ENCODE measurements around the gene GPATCH2.

The GPATCH2 gene

GRCh38 chr1:217482356-217483102 lies 148.4 kb downstream of the GPATCH2 start:
- Histone ChIP-seq H3K9ac (ENCODE audit: low read length) (no peak overlapping the region), H3K27ac (ENCODE audit: low read depth, low read length) (no peak overlapping the region), H3K27me3 (ENCODE audit: control insufficient read depth, insufficient read depth, low read length) (no peaks in the 10 kb centered on the region), H3K4me3 (ENCODE audit: low read depth, low read length) (no peak overlapping the region), H3K36me3 (ENCODE audit: control insufficient read depth, insufficient read depth, low read length) (no peaks in the 10 kb centered on the region), H3K4me1 (ENCODE audit: control insufficient read depth, insufficient read depth, low read length) (no peaks in the 10 kb centered on the region), H3K9me3 (ENCODE audit: control insufficient read depth, insufficient read depth, low read depth, low read length) (no peaks in the 10 kb centered on the region)

- no peak overlapping the region for H3K9ac ChIP-seq (ENCODE audit: low read length)
- H3K4me1 ChIP-seq (ENCODE audit: control insufficient read depth, insufficient read depth, low read length) = no peaks in the 10 kb centered on the region
- no peaks in the 10 kb centered on the region for H3K9me3 ChIP-seq (ENCODE audit: control insufficient read depth, insufficient read depth, low read depth, low read length)
- no peak overlapping the region for H3K27ac ChIP-seq (ENCODE audit: low read depth, low read length)
- no peak overlapping the region for H3K4me3 ChIP-seq (ENCODE audit: low read depth, low read length)
- no peaks in the 10 kb centered on the region for H3K27me3 ChIP-seq (ENCODE audit: control insufficient read depth, insufficient read depth, low read length)
- no peaks in the 10 kb centered on the region for H3K36me3 ChIP-seq (ENCODE audit: control insufficient read depth, insufficient read depth, low read length)
Measured at GRCh38 chr1:217478450-217478849, 152.4 kb downstream of the GPATCH2 start.

DNA sequence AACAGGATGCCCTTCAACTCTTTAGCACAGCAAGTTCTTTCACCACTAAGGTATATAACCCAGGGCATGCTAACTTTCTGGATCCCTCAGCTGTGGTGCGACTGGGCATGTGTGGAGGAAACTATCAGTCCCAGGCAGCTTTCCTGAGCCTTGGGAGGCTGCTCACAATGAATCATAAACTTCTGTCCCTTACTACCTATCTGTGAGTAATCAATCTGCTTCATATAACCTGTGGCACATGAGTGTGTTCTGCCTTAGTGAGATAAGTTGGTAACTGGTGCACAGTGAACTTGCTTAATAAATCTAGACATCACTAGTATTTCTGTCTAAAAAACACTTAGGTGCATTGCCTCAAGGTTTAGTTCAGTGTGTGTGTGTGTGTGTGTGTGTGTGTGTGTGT lies 158.0 kb downstream of the GPATCH2 start:
- Histone ChIP-seq H3K4me1 (ENCODE audit: control insufficient read depth, insufficient read depth, low read length) (no peaks in the 10 kb centered on the region), H3K27ac (ENCODE audit: low read depth, low read length) (no peak overlapping the region), H3K36me3 (ENCODE audit: control insufficient read depth, insufficient read depth, low read length) (no peaks in the 10 kb centered on the region), H3K4me3 (ENCODE audit: low read depth, low read length) (no peak overlapping the region), H3K9ac (ENCODE audit: low read length) (no peak overlapping the region), H3K27me3 (ENCODE audit: control insufficient read depth, insufficient read depth, low read length) (no peaks in the 10 kb centered on the region), H3K9me3 (ENCODE audit: control insufficient read depth, insufficient read depth, low read depth, low read length) (no peaks in the 10 kb centered on the region)

DNA sequence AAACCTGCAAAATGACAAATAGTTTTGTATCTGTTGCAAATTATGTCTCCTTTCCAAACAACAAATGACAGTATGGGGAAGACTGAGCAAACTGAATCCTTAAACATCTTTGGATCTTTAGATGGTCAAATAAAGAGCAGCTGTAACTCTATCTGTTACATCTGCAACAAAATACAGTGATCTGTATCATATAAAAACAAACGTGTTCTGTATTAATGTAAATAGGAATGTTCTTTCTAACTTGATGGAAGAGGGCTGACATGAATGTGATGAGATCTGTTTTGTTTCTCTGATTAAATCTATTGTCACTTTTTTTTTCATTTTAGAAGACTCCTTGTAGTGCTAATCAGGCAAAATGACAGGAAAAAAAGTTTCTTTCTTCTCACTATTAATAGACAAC lies 159.5 kb downstream of the GPATCH2 start:
- no peaks in the 10 kb centered on the region for H3K27me3 ChIP-seq (ENCODE audit: control insufficient read depth, insufficient read depth, low read length)
- no peaks in the 10 kb centered on the region for H3K4me1 ChIP-seq (ENCODE audit: control insufficient read depth, insufficient read depth, low read length)
- no peak overlapping the region for H3K4me3 ChIP-seq (ENCODE audit: low read depth, low read length)
- no peaks in the 10 kb centered on the region for H3K36me3 ChIP-seq (ENCODE audit: control insufficient read depth, insufficient read depth, low read length)
- H3K9ac ChIP-seq (ENCODE audit: low read length) = no peak overlapping the region
- no peak overlapping the region for H3K27ac ChIP-seq (ENCODE audit: low read depth, low read length)
- no peaks in the 10 kb centered on the region for H3K9me3 ChIP-seq (ENCODE audit: control insufficient read depth, insufficient read depth, low read depth, low read length)

DNA sequence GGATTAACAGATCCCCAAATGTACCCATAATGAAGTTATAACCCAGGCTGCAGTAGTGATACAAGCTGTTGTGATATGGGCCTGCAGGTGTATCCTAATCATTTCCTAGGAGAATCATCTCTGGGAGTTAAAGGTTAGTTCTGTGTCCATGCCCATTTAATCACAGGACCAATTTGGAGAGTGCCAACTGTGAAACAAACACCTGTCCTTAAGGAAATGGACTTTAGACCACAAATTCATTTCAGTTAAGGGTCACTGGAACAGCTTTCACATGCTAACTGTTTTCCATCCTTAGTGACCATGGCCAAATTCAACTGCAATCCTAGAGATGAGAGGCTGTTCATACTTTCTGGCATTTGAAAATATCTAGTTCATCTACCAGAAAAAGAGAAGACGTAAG lies 160.9 kb downstream of the GPATCH2 start:
- Histone ChIP-seq H3K9ac (ENCODE audit: low read length) (no peak overlapping the region), H3K9me3 (ENCODE audit: control insufficient read depth, insufficient read depth, low read depth, low read length) (peaks cover 4% of the 10 kb centered on the region; the same call in 1 of the 2 replicates), H3K27me3 (ENCODE audit: control insufficient read depth, insufficient read depth, low read length) (no peaks in the 10 kb centered on the region), H3K27ac (ENCODE audit: low read depth, low read length) (no peak overlapping the region), H3K4me1 (ENCODE audit: control insufficient read depth, insufficient read depth, low read length) (no peaks in the 10 kb centered on the region), H3K4me3 (ENCODE audit: low read depth, low read length) (no peak overlapping the region), H3K36me3 (ENCODE audit: control insufficient read depth, insufficient read depth, low read length) (no peaks in the 10 kb centered on the region)

- no peak overlapping the region for H3K4me3 ChIP-seq (ENCODE audit: low read depth, low read length)
- no peak overlapping the region for H3K9ac ChIP-seq (ENCODE audit: low read length)
- H3K36me3 ChIP-seq (ENCODE audit: control insufficient read depth, insufficient read depth, low read length) = no peaks in the 10 kb centered on the region
- no peaks in the 10 kb centered on the region for H3K27me3 ChIP-seq (ENCODE audit: control insufficient read depth, insufficient read depth, low read length)
- H3K9me3 ChIP-seq (ENCODE audit: control insufficient read depth, insufficient read depth, low read depth, low read length) = peaks cover 4% of the 10 kb centered on the region; the same call in 1 of the 2 replicates
- no peak overlapping the region for H3K27ac ChIP-seq (ENCODE audit: low read depth, low read length)
- no peaks in the 10 kb centered on the region for H3K4me1 ChIP-seq (ENCODE audit: control insufficient read depth, insufficient read depth, low read length)
Measured at GRCh38 chr1:217465102-217465501, 165.8 kb downstream of the GPATCH2 start.

DNA sequence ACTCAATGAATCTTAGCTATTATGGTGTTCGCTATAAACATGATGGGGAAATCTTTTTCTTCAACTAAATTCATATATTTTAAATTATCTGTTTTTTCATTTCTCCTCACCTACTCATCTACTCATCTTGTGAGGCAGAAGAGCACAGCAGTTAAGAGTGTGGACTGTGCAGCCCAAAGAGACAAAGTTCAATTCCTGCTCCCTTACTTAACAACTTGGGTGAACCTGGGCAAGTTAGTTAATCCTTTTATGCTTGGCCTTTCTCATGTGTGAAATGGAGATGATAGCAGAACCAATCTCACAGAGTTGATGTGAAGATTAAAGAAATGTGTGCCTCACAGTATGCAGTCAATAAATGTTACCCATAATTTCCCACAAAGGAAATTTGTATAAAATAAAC lies 168.2 kb downstream of the GPATCH2 start:
- no peak overlapping the region for H3K9ac ChIP-seq (ENCODE audit: low read length)

GRCh38 chr1:217462159-217462558 lies 168.7 kb downstream of the GPATCH2 start:
- Histone ChIP-seq H3K27ac (ENCODE audit: low read depth, low read length) (no peak overlapping the region), H3K27me3 (ENCODE audit: control insufficient read depth, insufficient read depth, low read length) (no peaks in the 10 kb centered on the region)

More for the DNA sequence above, 168.2 kb downstream of the GPATCH2 start:
- Histone ChIP-seq H3K9me3 (ENCODE audit: control insufficient read depth, insufficient read depth, low read depth, low read length) (peaks cover 4% of the 10 kb centered on the region; the same call in 1 of the 2 replicates), H3K27ac (ENCODE audit: low read depth, low read length) (no peak overlapping the region), H3K27me3 (ENCODE audit: control insufficient read depth, insufficient read depth, low read length) (no peaks in the 10 kb centered on the region), H3K4me1 (ENCODE audit: control insufficient read depth, insufficient read depth, low read length) (no peaks in the 10 kb centered on the region), H3K36me3 (ENCODE audit: control insufficient read depth, insufficient read depth, low read length) (no peaks in the 10 kb centered on the region), H3K4me3 (ENCODE audit: low read depth, low read length) (no peak overlapping the region)

DNA sequence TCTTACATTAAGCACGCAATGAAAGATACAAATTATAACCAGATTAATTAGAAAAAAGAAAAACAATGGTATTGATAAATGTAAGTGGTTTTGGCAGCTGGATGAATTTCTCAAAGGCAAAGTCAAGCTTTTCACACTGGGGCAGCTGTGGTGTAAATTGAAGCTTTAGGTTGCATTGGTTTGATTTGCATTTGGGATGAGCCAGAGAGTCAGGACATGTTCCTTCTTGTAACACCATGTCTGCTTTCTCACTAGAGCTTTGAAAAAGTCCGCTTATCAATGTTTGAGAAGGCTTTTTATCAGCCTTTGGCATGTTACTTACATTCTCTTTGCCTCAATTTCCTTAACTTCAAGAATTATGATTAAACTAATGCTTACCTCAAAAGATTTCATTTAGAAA lies 173.9 kb downstream of the GPATCH2 start:
- H3K27ac ChIP-seq (ENCODE audit: low read depth, low read length) = no peak overlapping the region
- no peak overlapping the region for H3K4me3 ChIP-seq (ENCODE audit: low read depth, low read length)
- H3K4me1 ChIP-seq (ENCODE audit: control insufficient read depth, insufficient read depth, low read length) = peaks cover 4% of the 10 kb centered on the region; the same call in 1 of the 2 replicates
- H3K27me3 ChIP-seq (ENCODE audit: control insufficient read depth, insufficient read depth, low read length) = no peaks in the 10 kb centered on the region
- no peak overlapping the region for H3K9ac ChIP-seq (ENCODE audit: low read length)
- no peaks in the 10 kb centered on the region for H3K36me3 ChIP-seq (ENCODE audit: control insufficient read depth, insufficient read depth, low read length)
- no peaks in the 10 kb centered on the region for H3K9me3 ChIP-seq (ENCODE audit: control insufficient read depth, insufficient read depth, low read depth, low read length)

More at GRCh38 chr1:217462159-217462558, 168.7 kb downstream of the GPATCH2 start:
- no peaks in the 10 kb centered on the region for H3K36me3 ChIP-seq (ENCODE audit: control insufficient read depth, insufficient read depth, low read length)
- no peak overlapping the region for H3K4me3 ChIP-seq (ENCODE audit: low read depth, low read length)
- no peaks in the 10 kb centered on the region for H3K4me1 ChIP-seq (ENCODE audit: control insufficient read depth, insufficient read depth, low read length)
- H3K9ac ChIP-seq (ENCODE audit: low read length) = no peak overlapping the region
- peaks cover 4% of the 10 kb centered on the region; the same call in 1 of the 2 replicates for H3K9me3 ChIP-seq (ENCODE audit: control insufficient read depth, insufficient read depth, low read depth, low read length)

GRCh38 chr1:217456261-217456660 lies 174.6 kb downstream of the GPATCH2 start:
- Histone ChIP-seq H3K9ac (ENCODE audit: low read length) (no peak overlapping the region), H3K36me3 (ENCODE audit: control insufficient read depth, insufficient read depth, low read length) (no peaks in the 10 kb centered on the region), H3K27me3 (ENCODE audit: control insufficient read depth, insufficient read depth, low read length) (no peaks in the 10 kb centered on the region), H3K9me3 (ENCODE audit: control insufficient read depth, insufficient read depth, low read depth, low read length) (no peaks in the 10 kb centered on the region), H3K27ac (ENCODE audit: low read depth, low read length) (no peak overlapping the region), H3K4me1 (ENCODE audit: control insufficient read depth, insufficient read depth, low read length) (peaks cover 4% of the 10 kb centered on the region; the same call in 1 of the 2 replicates), H3K4me3 (ENCODE audit: low read depth, low read length) (no peak overlapping the region)

GRCh38 chr1:217453816-217454215 lies 177.1 kb downstream of the GPATCH2 start:
- no peak overlapping the region for H3K9ac ChIP-seq (ENCODE audit: low read length)
- no peak overlapping the region for H3K4me3 ChIP-seq (ENCODE audit: low read depth, low read length)
- H3K36me3 ChIP-seq (ENCODE audit: control insufficient read depth, insufficient read depth, low read length) = no peaks in the 10 kb centered on the region
- peaks cover 4% of the 10 kb centered on the region; the same call in 1 of the 2 replicates for H3K4me1 ChIP-seq (ENCODE audit: control insufficient read depth, insufficient read depth, low read length)
- H3K27ac ChIP-seq (ENCODE audit: low read depth, low read length) = no peak overlapping the region
- H3K27me3 ChIP-seq (ENCODE audit: control insufficient read depth, insufficient read depth, low read length) = no peaks in the 10 kb centered on the region
- H3K9me3 ChIP-seq (ENCODE audit: control insufficient read depth, insufficient read depth, low read depth, low read length) = no peaks in the 10 kb centered on the region
